ENCODE results near the gene HDAC7.

- TF ChIP-seq CTCF (IDR thresholded peaks at IDR 0.05), result no peak
- no peak for TF ChIP-seq POLR2A (IDR thresholded peaks at IDR 0.05)
Measured at GRCh38 chr12:47858511-47859266, 39.0 kb upstream of the HDAC7 start.

All from adrenal gland (tissue), 5 donors.